Mucosa of rectum (tissue), 2 donors: Measurements from ENCODE around the gene DUSP7.
"Not testable (repeated sequence)": the region's sequence is repeated elsewhere in the genome, so short reads cannot be mapped to it uniquely, and the experiment has no call there.

Source experiments
- H3K27ac ChIP-seq, 2 donors: one replicate each; pipeline ENCODE4 v1.7.0; 2013; ENCODE audit warnings: inconsistent platforms in 2 of 2, low read depth in 2 of 2, low read length in 2 of 2
- H3K27me3 ChIP-seq, 2 donors: one replicate each; pipeline ENCODE4 v1.7.0; 2013; ENCODE audit warnings: low read length in 2 of 2; ENCODE audit not compliant: control insufficient read depth in 2 of 2, insufficient read depth in 2 of 2
- H3K36me3 ChIP-seq, 2 donors: one replicate each; pipeline ENCODE4 v1.7.0; 2013; ENCODE audit warnings: low read length in 2 of 2; ENCODE audit not compliant: control insufficient read depth in 2 of 2, insufficient read depth in 2 of 2
- H3K4me1 ChIP-seq, 2 donors: one replicate each; pipeline ENCODE4 v1.7.0; 2013; ENCODE audit warnings: low read length in 2 of 2, mild to moderate bottlenecking in 1 of 2; ENCODE audit not compliant: control insufficient read depth in 2 of 2, insufficient read depth in 2 of 2
- H3K4me3 ChIP-seq, 2 donors: one replicate each; pipeline ENCODE4 v1.7.0; 2013; ENCODE audit warnings: low read length in 2 of 2
- H3K9ac ChIP-seq, 2 donors: one replicate each; pipeline ENCODE4 v1.7.0; 2013; ENCODE audit warnings: low read length in 2 of 2, low read depth in 1 of 2, mild to moderate bottlenecking in 1 of 2
- H3K9me3 ChIP-seq, 2 donors: one replicate each; pipeline ENCODE4 v1.7.0; 2013; ENCODE audit warnings: low read length in 2 of 2; ENCODE audit not compliant: control insufficient read depth in 2 of 2
- donor health status: healthy.
- donor health status: Normal muscosa, but diverticular disease.

Gene DUSP7

GRCh38 chr3:52046186-52046901 lies 10.0 kb downstream of the DUSP7 start:
- Histone ChIP-seq H3K27ac (peak overlapping the region in 1 of 2 donors; percentile 3), H3K9me3 (no peaks in the 10 kb centered on the region), H3K27me3 (no peaks in the 10 kb centered on the region), H3K36me3 (peaks cover 17 to 21% of the 10 kb centered on the region in 2 donors), H3K9ac (no peak overlapping the region), H3K4me1 (no peaks in the 10 kb centered on the region), H3K4me3 (no peak overlapping the region)

- Histone ChIP-seq H3K27me3 (peaks cover 0 to 2% of the 10 kb centered on the region in 2 donors), H3K9me3 (no peaks in the 10 kb centered on the region), H3K36me3 (peaks cover 10% of the 10 kb centered on the region in 2 donors), H3K27ac (no peak overlapping the region), H3K9ac (no peak overlapping the region), H3K4me1 (no peaks in the 10 kb centered on the region), H3K4me3 (no peak overlapping the region)
Measured at GRCh38 chr3:52044869-52045619, 11.3 kb downstream of the DUSP7 start.

GRCh38 chr3:52043750-52044149 lies 12.6 kb downstream of the DUSP7 start:
- Histone ChIP-seq H3K36me3 (no peaks in the 10 kb centered on the region), H3K9me3 (no peaks in the 10 kb centered on the region), H3K27me3 (peaks cover 4 to 8% of the 10 kb centered on the region in 2 donors), H3K4me3 (no peak overlapping the region), H3K9ac (no peak overlapping the region), H3K27ac (no peak overlapping the region), H3K4me1 (no peaks in the 10 kb centered on the region)

- H3K27ac ChIP-seq, H3K4me1 ChIP-seq: not testable (repeated sequence)
Measured at GRCh38 chr3:52043039-52043438, 13.3 kb downstream of the DUSP7 start.

GRCh38 chr3:52041118-52041731 lies 15.1 kb downstream of the DUSP7 start:
- H3K36me3 ChIP-seq, result no peaks in the 10 kb centered on the region
- H3K27me3 ChIP-seq, result peaks cover 4 to 8% of the 10 kb centered on the region in 2 donors
- H3K4me3 ChIP-seq, result no peak overlapping the region
- H3K9me3 ChIP-seq, result no peaks in the 10 kb centered on the region
- H3K27ac ChIP-seq, result no peak overlapping the region
- no peaks in the 10 kb centered on the region for H3K4me1 ChIP-seq
- H3K9ac ChIP-seq, result no peak overlapping the region

More at GRCh38 chr3:52043039-52043438, 13.3 kb downstream of the DUSP7 start:
- not testable (repeated sequence) for H3K9me3 ChIP-seq, H3K9ac ChIP-seq, H3K4me3 ChIP-seq, H3K27me3 ChIP-seq, H3K36me3 ChIP-seq

GRCh38 chr3:52040600-52040999 lies 15.8 kb downstream of the DUSP7 start:
- Histone ChIP-seq H3K9ac (no peak overlapping the region), H3K4me1 (no peaks in the 10 kb centered on the region), H3K9me3 (no peaks in the 10 kb centered on the region), H3K27me3 (peaks cover 4 to 8% of the 10 kb centered on the region in 2 donors), H3K4me3 (no peak overlapping the region), H3K27ac (no peak overlapping the region), H3K36me3 (no peaks in the 10 kb centered on the region)

GRCh38 chr3:52039846-52040245 lies 16.5 kb downstream of the DUSP7 start:
- Histone ChIP-seq H3K9ac (no peak overlapping the region), H3K9me3 (no peaks in the 10 kb centered on the region), H3K36me3 (no peaks in the 10 kb centered on the region), H3K27ac (no peak overlapping the region), H3K4me3 (no peak overlapping the region), H3K4me1 (no peaks in the 10 kb centered on the region), H3K27me3 (peaks cover 4 to 8% of the 10 kb centered on the region in 2 donors)

DNA sequence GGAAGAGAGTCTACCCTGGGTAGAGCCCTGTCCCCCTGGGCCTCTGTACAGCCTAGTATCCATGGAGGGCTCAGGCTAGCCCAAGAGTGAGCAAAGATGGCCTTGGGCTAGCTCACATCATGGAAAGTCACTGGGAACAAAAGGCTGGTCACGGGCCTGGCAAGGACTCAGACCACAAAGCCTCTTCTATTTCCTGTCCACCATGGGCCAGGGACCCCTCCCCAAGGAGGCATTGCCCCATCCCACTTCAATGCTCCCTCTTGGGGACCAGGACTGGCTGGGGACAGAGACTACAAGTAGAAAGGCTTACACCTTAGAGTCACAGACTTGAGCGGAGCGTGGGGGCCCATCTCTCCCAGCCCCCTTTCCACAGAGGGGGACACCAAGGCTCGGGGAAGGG lies 16.9 kb downstream of the DUSP7 start:
- no peaks in the 10 kb centered on the region for H3K36me3 ChIP-seq
- no peak overlapping the region for H3K27ac ChIP-seq
- H3K4me1 ChIP-seq, result no peaks in the 10 kb centered on the region
- no peaks in the 10 kb centered on the region for H3K9me3 ChIP-seq
- no peak overlapping the region for H3K9ac ChIP-seq
- H3K4me3 ChIP-seq, result no peak overlapping the region
- peaks cover 4 to 8% of the 10 kb centered on the region in 2 donors for H3K27me3 ChIP-seq

GRCh38 chr3:52038227-52038626 lies 18.1 kb downstream of the DUSP7 start:
- no peaks in the 10 kb centered on the region for H3K9me3 ChIP-seq
- H3K27me3 ChIP-seq, result peaks cover 4 to 8% of the 10 kb centered on the region in 2 donors
- H3K27ac ChIP-seq, result no peak overlapping the region
- H3K4me3 ChIP-seq, result no peak overlapping the region
- no peak overlapping the region for H3K9ac ChIP-seq
- no peaks in the 10 kb centered on the region for H3K4me1 ChIP-seq
- H3K36me3 ChIP-seq, result no peaks in the 10 kb centered on the region

- no peak overlapping the region for H3K27ac ChIP-seq
- no peaks in the 10 kb centered on the region for H3K9me3 ChIP-seq
- no peak overlapping the region for H3K9ac ChIP-seq
- no peaks in the 10 kb centered on the region for H3K4me1 ChIP-seq
- no peaks in the 10 kb centered on the region for H3K36me3 ChIP-seq
- H3K4me3 ChIP-seq, result no peak overlapping the region
- H3K27me3 ChIP-seq, result peaks cover 4 to 8% of the 10 kb centered on the region in 2 donors
Measured at GRCh38 chr3:52037291-52037690, 19.1 kb downstream of the DUSP7 start.
